Inflammatory macrophage treated with lipopolysaccharide for 1 hour (primary cell): ENCODE results near the gene SORCS3.

Experiments
- DNase-seq, 2 donors: peaks; one replicate each; pipeline ENCODE4 v3.0.0-alpha.2; 2020 to 2022

The SORCS3 gene

GRCh38 chr10:104641187-104641936, at the start of gene SORCS3:
Gene SORCS3 (plus strand): TSS chr10:104641290.
- DNase-seq: no peak

GRCh38 chr10:104591441-104591840, 49.6 kb upstream of the SORCS3 start:
- DNase-seq: no peak

GRCh38 chr10:104601166-104601565, 39.9 kb upstream of the SORCS3 start:
- DNase-seq: peak; percentile 23 to 26

- DNase-seq: no peak
Observed at GRCh38 chr10:104608091-104608828, 32.8 kb upstream of the SORCS3 start.

GRCh38 chr10:104612571-104613205, 28.4 kb upstream of the SORCS3 start:
- no peak for DNase-seq

- DNase-seq: no peak
Observed at GRCh38 chr10:104613406-104613805, 27.7 kb upstream of the SORCS3 start.

GRCh38 chr10:104614245-104614831, 26.8 kb upstream of the SORCS3 start:
- peak; percentile 16 to 78 for DNase-seq

- no peak for DNase-seq
Observed at GRCh38 chr10:104615136-104615535, 26.0 kb upstream of the SORCS3 start.

- no peak for DNase-seq
Observed at GRCh38 chr10:104617831-104618230, 23.3 kb upstream of the SORCS3 start.

- DNase-seq: no peak
Observed at GRCh38 chr10:104622175-104622574, 18.9 kb upstream of the SORCS3 start.

- DNase-seq: no peak
Observed at GRCh38 chr10:104622598-104623209, 18.4 kb upstream of the SORCS3 start.

- no peak for DNase-seq
Observed at GRCh38 chr10:104630731-104631130, 10.4 kb upstream of the SORCS3 start.

- no peak for DNase-seq
Observed at GRCh38 chr10:104631946-104632345, 9.1 kb upstream of the SORCS3 start.

- DNase-seq: no peak
Observed at GRCh38 chr10:104638861-104639589, 2.1 kb upstream of the SORCS3 start.

- DNase-seq: no peak
Observed at GRCh38 chr10:104639590-104640338, 1.3 kb upstream of the SORCS3 start.

- DNase-seq: no peak
Observed at GRCh38 chr10:104640339-104641186, 527 bp upstream of the SORCS3 start.

GRCh38 chr10:104641937-104642657, 1.0 kb downstream of the SORCS3 start:
- no peak for DNase-seq

GRCh38 chr10:104642658-104643302, 1.7 kb downstream of the SORCS3 start:
- DNase-seq: peak in 1 of 2 donors; percentile 3

GRCh38 chr10:104643303-104643663, 2.2 kb downstream of the SORCS3 start:
- DNase-seq: no peak
